ENCODE measurements around the gene PRDX5. TPM values are rescaled to one million over a fixed set of nuclear protein-coding genes. Genes with fewer than 3 reads are reported as not detected.

PRDX5 gene
- total RNA-seq, 1 donor from 2014 or later = 223 TPM

GRCh38 chr11:64343767-64344559 lies 26.0 kb downstream of the PRDX5 start:
- no peak for DNase-seq (ENCODE audit: low read depth)

- no peak for DNase-seq (ENCODE audit: low read depth)
Measured at GRCh38 chr11:64344787-64345186, 26.9 kb downstream of the PRDX5 start.

DNA sequence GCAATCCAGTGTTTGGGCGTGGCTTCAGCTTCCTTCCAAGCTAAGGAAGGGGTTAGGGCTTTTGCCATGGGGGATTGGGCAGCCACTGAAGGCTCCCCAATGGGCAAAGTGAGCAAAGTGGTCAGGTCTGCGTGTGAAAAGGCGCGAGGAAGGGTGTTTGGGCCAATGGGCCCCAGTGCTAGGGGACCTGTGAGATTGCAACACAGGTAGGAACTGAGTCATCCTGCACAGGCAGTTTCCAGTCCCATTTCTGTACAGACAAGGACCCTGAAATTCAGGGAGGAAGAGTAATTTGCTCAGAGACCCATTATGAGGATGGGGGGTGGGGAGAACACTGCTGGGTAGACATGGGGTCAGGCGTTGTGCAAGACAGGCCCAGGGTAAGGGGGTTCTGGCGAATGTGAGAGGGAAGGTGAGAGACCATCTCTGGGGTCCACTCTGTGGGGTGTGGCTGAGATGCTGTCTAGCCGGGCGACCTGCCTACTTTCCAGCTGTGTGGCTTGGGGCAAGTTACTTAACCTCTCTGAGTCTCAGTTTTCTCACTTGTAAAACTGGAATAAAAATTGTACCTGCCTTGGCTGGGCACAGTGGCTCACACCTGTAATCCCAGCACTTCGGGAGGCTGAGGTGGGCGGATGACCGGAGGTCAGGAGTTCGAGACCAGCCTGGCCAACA lies 29.4 kb downstream of the PRDX5 start:
- DNase-seq (ENCODE audit: low read depth) = no peak

GRCh38 chr11:64348383-64349024 lies 30.6 kb downstream of the PRDX5 start:
- DNase-seq (ENCODE audit: low read depth) = peak; percentile 83

DNA sequence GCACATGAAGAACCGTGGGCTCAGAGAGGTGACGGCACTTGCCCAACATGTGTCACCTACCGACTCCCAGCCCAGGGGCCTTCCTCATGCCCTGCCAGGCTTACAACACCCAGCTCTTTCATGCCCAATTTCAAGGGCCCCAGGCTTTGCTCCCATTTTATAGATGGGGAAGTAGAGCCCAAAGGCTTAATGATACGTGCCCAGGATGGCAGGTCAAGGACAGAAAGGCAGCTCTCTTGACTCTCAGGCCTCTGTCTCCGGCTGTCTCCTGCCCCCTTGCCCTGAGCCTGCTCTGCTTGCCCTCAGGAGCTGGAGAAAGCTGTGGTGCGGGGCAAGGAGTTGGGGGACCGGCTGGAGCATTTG lies 31.1 kb downstream of the PRDX5 start:
- no peak for DNase-seq (ENCODE audit: low read depth)

DNA sequence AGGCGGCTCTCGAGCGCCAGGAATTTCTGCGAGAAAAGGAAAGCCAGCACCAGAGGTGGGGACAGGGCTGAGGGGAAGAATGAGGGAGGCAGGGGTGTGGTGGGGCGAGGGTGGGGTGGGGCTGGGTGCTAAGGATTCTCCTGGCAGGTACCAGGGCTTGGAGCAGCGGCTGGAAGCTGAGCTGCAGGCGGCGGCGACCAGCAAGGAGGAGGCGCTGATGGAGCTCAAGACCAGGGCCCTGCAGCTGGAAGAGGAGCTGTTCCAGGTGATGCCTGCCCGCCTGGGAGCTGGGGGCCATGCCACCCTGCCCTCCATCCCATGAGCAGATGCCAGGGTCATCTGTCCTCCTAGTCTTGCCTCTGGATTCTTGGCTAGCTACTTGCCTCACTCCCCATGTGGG lies 31.5 kb downstream of the PRDX5 start:
- DNase-seq (ENCODE audit: low read depth) = no peak

DNA sequence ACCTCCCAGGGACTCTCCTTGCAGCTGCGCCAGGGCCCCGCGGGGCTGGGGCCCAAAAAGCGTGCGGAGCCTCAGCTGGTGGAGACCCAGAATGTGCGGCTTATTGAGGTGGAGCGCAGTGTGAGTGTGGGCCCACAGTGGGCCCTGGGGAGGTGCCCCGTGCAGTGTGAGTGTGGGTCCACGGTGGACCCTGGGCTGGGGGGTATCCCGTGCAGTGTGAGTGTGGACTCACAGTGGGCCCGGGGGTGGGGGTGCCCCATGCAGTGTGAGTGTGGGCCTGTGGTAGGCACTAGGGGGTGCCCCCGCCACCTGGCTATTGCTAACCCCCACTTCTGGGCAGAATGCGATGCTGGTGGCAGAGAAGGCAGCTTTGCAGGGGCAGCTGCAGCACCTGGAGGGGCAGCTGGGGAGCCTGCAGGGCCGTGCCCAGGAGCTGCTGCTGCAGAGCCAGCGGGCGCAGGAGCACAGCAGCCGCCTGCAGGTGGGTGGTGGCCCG lies 33.3 kb downstream of the PRDX5 start:
- no peak for DNase-seq (ENCODE audit: low read depth)

DNA sequence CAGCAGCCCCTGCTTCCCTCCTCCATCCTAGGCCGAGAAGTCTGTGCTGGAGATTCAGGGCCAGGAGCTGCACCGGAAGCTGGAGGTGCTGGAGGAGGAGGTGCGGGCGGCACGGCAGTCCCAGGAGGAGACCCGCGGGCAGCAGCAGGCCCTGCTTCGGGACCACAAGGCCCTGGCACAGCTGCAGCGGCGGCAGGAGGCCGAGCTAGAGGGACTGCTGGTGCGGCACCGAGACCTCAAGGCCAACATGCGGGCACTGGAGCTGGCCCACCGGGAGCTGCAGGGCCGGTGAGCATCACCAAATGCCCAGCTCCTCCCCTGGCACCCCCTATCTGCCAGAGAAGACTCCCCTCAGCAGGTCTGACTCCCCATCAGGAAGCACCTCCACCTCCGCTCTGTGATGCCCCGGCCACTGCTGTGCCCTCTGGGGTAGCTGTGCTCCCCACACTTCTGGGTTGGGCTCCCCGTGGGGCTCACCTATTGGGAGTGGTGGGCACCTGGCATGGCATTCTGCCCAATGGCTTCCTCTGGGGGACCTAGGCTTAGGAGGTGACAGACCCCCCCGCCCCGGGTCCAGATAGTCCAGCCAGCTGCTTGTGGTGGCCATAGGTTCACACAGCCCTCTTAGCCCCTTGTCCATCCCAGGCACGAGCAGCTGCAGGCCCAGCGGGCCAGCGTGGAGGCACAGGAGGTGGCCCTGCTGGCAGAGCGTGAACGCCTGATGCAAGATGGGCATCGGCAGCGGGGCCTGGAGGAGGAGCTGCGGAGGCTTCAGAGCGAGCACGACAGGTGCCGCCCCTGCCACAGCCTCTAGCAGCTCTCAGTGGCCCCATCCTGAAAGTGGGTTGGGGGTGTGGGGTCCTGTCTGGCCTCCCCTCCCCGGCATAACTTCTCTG lies 34.4 kb downstream of the PRDX5 start:
- DNase-seq (ENCODE audit: low read depth) = peak; percentile 74

- peak; percentile 49 for DNase-seq (ENCODE audit: low read depth)
Measured at GRCh38 chr11:64352995-64353714, 35.2 kb downstream of the PRDX5 start.

DNA sequence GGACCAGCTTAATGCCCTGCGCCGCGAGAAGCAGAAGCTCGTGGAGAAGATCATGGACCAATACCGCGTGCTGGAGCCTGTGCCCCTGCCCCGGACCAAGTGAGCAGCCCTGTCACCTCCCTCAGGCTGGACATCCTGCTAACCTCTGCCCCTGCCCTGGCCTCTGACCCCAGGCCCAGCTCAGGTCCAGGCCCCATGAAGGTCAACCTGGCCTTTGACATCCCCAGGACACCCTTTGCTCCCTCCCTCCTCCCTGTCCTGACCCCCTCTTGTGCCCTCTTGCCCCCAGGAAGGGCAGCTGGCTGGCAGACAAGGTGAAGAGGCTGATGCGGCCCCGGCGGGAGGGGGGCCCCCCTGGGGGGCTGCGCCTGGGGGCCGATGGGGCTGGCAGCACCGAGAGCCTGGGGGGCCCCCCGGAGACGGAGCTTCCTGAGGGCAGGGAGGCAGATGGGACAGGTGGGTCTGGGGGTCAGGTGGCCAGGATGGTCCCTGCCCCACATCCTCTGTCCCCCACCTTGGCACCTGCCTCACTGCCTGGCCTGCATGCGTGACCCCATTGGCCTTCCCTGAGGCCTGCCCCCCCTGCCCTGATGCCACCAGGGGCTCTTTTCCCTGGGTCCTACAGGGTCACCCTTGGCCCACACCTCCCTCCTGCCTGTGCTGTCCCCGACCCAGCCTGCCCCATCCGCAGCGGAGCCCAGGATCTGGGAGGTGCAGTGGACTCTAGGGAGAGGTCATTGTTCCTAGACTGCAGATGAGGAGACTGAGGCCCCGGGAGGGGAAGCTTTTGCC lies 36.0 kb downstream of the PRDX5 start:
- no peak for DNase-seq (ENCODE audit: low read depth)

DNA sequence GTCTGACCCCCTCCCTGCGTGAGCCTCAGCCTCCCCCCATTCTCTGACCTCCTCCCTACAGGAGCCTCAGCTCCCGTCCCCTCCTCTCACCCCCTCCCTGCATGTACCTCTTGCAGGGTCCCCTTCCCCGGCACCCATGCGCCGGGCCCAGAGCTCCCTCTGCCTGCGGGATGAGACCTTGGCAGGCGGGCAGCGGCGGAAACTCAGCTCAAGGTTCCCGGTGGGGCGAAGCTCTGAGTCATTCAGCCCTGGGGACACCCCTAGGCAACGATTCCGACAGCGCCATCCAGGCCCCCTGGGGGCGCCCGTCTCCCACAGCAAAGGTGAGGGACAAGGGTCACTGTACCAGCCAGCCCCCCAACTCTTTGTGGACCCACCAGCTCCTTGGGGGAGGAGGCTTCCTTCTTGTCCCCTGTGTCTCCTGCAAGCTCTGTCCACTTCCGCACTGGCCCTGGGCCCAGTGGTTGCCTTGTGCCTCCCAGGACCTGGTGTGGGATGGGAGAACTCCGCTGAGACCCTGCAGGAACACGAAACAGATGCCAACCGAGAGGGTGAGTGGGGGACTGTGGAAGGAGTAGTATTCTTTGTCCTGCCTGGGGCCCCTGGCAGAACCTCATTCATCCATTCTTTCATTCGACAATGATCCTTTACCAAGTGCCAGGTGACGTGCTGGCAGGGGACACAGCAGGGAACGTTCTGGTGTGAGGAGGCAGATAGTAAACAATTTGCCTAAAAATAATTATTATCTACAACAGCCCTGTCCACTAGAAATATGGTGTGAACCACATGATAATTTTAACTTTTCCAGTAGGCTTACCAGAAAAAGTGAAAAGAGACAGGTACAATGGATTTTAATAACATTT lies 37.4 kb downstream of the PRDX5 start:
- peak; percentile 85 for DNase-seq (ENCODE audit: low read depth)

DNA sequence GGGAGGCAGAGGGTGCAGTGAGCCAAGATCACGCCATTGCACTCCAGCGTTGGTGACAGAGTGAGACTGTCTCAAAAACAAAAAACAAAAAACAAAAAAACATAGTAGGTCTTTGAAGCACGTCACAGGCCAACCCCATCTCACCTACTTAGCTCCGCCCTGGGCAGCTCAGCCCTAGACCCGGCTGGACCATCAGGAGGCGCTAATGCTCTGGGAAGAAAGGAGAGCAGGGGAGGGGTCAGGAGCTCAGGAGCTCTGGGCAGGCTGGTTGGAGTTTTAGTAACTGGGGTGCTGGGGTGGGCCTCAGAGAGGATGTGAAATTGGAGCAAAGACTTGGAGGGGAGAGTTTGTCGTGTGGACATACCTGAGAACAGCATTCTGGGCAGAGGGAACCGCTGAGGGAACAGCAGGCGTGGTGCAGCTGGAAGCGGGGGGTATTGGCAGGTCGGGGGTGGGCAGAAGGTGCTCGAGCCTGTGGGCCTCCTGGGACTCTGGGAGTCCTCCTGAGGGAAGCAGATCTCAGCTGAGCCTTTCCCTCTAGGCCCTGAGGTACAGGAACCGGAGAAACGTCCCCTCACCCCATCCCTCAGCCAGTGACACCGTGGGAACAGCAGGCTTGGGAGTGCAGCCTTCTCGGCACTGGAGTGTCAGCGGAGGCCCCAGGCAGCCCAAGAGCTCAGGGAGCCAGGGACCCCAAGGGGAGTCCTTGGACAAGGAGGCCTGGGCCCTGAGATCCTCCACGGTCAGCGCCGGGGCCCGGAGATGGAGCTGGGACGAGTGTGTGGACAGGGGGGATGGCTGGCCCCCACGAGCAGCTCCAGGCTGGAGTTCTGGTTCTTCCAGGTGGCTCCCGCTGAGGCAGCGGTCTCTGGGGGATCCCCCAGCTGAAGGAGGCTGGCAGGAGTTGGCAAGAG lies 38.8 kb downstream of the PRDX5 start:
- DNase-seq (ENCODE audit: low read depth) = peak; percentile 23

DNA sequence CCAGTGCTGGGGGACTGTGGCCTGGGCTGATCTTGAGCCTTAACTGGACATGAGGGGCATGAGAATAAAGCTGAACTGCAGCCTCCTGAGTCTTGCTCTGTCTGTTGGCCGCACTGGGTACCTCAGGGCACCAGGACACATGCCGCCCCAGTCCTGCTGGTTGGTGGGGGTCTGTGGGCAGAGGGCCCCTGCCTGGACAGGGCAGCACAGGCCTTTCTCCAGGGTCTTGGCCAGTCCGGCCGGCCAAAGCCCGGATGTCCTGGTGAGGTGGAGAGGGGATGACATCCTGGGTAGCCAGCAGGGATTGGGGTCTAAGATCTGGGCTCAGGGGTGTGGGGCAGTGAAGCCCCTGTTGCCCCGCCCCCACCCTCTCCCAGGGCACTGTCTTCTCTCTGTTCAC lies 39.5 kb downstream of the PRDX5 start:
- no peak for DNase-seq (ENCODE audit: low read depth)

DNA sequence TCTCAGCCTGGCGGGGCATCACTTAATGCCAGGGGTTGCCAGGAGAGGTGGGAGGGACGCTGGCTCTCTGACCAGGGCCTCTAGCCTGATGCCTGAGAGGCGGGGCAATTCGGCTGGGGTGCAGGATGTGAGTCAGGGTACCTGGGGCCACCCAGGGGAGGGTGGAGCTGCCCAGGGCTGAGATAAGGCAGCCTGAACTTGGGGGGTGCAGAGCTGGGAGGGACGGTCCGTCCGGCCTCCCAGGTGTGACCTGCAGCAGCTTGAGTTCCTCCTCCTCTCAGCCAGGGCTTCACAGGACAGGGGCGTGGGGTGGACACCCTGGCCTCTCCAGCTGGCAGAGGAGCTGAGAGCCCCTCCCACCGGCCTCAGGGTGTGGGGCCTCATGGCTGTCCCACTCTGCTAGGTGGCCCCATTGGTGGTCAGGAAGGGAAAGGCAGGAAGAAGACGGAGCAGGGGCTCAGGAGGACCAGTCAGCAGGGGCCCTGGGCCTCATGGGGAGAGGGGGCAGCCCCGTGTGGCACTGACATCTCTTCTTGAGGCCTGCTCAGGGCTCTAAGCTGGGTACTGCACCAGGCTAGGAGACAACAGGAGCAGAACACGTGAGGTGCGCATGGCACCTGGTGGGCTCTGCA lies 40.1 kb downstream of the PRDX5 start:
- no peak for DNase-seq (ENCODE audit: low read depth)

GRCh38 chr11:64358536-64358906 lies 40.6 kb downstream of the PRDX5 start:
- DNase-seq (ENCODE audit: low read depth) = no peak

GRCh38 chr11:64358907-64359711 lies 41.2 kb downstream of the PRDX5 start, which contains the start of gene RPS6KA4:
TSS of gene RPS6KA4 (plus strand) at chr11:64359162. CDS start at chr11:64359236, 74 bp downstream.
- peak; percentile 74 for DNase-seq (ENCODE audit: low read depth)

Measured in myocyte (in vitro differentiated cells).